ENCODE results near the gene CGREF1. TPM values are rescaled to one million over a fixed set of nuclear protein-coding genes. Genes with fewer than 3 reads are reported as not detected.
A peak's percentile ranks its signal among the peaks of the same experiment; 100 is the strongest.

Gene CGREF1
- total RNA-seq, 2 donors from 2014 or later, result not detected

- no peaks in the 10 kb centered on the region for H3K9me3 ChIP-seq (ENCODE audit: control insufficient read depth, low read length, poor library complexity, severe bottlenecking)
- Mint-ChIP-seq H3K4me3 (no peak overlapping the region), H3K4me1 (peaks cover 7% of the 10 kb centered on the region), H3K36me3 (ENCODE audit: low read depth) (no peaks in the 10 kb centered on the region), H3K27me3 (peaks cover 30% of the 10 kb centered on the region), H3K27ac (no peak overlapping the region)
- ATAC-seq, result no peak
- no peak for DNase-seq
Measured at GRCh38 chr2:27149570-27150405, 30.9 kb upstream of the CGREF1 start.

GRCh38 chr2:27148801-27149439 is 30.0 kb upstream of the CGREF1 start, which contains the start of gene TCF23:
TCF23 (plus strand) TSS chr2:27149004; CDS start chr2:27149134, 130 bp downstream.
- H3K4me1 Mint-ChIP-seq, result peaks cover 7% of the 10 kb centered on the region
- DNase-seq, result no peak
- peak within 1 kb of the TSS; percentile 65 for H3K27ac Mint-ChIP-seq
- H3K9me3 ChIP-seq (ENCODE audit: control insufficient read depth, low read length, poor library complexity, severe bottlenecking), result no peaks in the 10 kb centered on the region
- no peak for ATAC-seq
- no peak within 1 kb of the TSS for H3K4me3 Mint-ChIP-seq
- no peaks in the 10 kb centered on the region for H3K36me3 Mint-ChIP-seq (ENCODE audit: low read depth)
- H3K27me3 Mint-ChIP-seq, result peaks cover 30% of the 10 kb centered on the region

- Mint-ChIP-seq H3K4me3 (no peak overlapping the region), H3K4me1 (peaks cover 3% of the 10 kb centered on the region), H3K36me3 (ENCODE audit: low read depth) (no peaks in the 10 kb centered on the region), H3K27ac (peak overlapping the region; percentile 65), H3K27me3 (peaks cover 24% of the 10 kb centered on the region)
- H3K9me3 ChIP-seq (ENCODE audit: control insufficient read depth, low read length, poor library complexity, severe bottlenecking), result no peaks in the 10 kb centered on the region
- ATAC-seq, result no peak
- DNase-seq, result no peak
Measured at GRCh38 chr2:27147935-27148334, 29.0 kb upstream of the CGREF1 start.

- peaks cover 24% of the 10 kb centered on the region for H3K27me3 Mint-ChIP-seq
- no peaks in the 10 kb centered on the region for H3K36me3 Mint-ChIP-seq (ENCODE audit: low read depth)
- H3K4me3 Mint-ChIP-seq, result no peak overlapping the region
- peaks cover 3% of the 10 kb centered on the region for H3K4me1 Mint-ChIP-seq
- DNase-seq (no peak), ATAC-seq (no peak)
- H3K27ac Mint-ChIP-seq, result no peak overlapping the region
- no peaks in the 10 kb centered on the region for H3K9me3 ChIP-seq (ENCODE audit: control insufficient read depth, low read length, poor library complexity, severe bottlenecking)
Measured at GRCh38 chr2:27145682-27146081, 26.8 kb upstream of the CGREF1 start.

- DNase-seq, result no peak
- Mint-ChIP-seq H3K4me1 (peaks cover under 1% of the 10 kb centered on the region), H3K27ac (no peak overlapping the region), H3K4me3 (no peak overlapping the region), H3K36me3 (ENCODE audit: low read depth) (no peaks in the 10 kb centered on the region), H3K27me3 (peaks cover 22% of the 10 kb centered on the region)
- no peak for ATAC-seq
- no peaks in the 10 kb centered on the region for H3K9me3 ChIP-seq (ENCODE audit: control insufficient read depth, low read length, poor library complexity, severe bottlenecking)
Measured at GRCh38 chr2:27143285-27143684, 24.4 kb upstream of the CGREF1 start.

GRCh38 chr2:27139310-27139709 is 20.4 kb upstream of the CGREF1 start, which contains the start of gene PRR30:
PRR30 (minus strand) TSS chr2:27139410; CDS start chr2:27138329, 1,081 bp downstream.
- no peaks in the 10 kb centered on the region for H3K9me3 ChIP-seq (ENCODE audit: control insufficient read depth, low read length, poor library complexity, severe bottlenecking)
- Mint-ChIP-seq H3K36me3 (ENCODE audit: low read depth) (peaks cover 2% of the 10 kb centered on the region), H3K27me3 (peaks cover 3% of the 10 kb centered on the region), H3K4me3 (no peak within 1 kb of the TSS), H3K27ac (no peak within 1 kb of the TSS), H3K4me1 (no peaks in the 10 kb centered on the region)
- ATAC-seq (no peak), DNase-seq (no peak)

- Mint-ChIP-seq H3K4me3 (no peak overlapping the region), H3K4me1 (peaks cover 9% of the 10 kb centered on the region), H3K27me3 (no peaks in the 10 kb centered on the region), H3K27ac (no peak overlapping the region), H3K36me3 (ENCODE audit: low read depth) (peaks cover 2% of the 10 kb centered on the region)
- no peaks in the 10 kb centered on the region for H3K9me3 ChIP-seq (ENCODE audit: control insufficient read depth, low read length, poor library complexity, severe bottlenecking)
- DNase-seq (no peak), ATAC-seq (no peak)
Measured at GRCh38 chr2:27138111-27138510, 19.2 kb upstream of the CGREF1 start.

- Mint-ChIP-seq H3K27me3 (no peaks in the 10 kb centered on the region), H3K4me1 (peaks cover 14% of the 10 kb centered on the region), H3K27ac (no peak overlapping the region), H3K4me3 (no peak overlapping the region), H3K36me3 (ENCODE audit: low read depth) (peaks cover 2% of the 10 kb centered on the region)
- no peaks in the 10 kb centered on the region for H3K9me3 ChIP-seq (ENCODE audit: control insufficient read depth, low read length, poor library complexity, severe bottlenecking)
- DNase-seq (no peak), ATAC-seq (no peak)
Measured at GRCh38 chr2:27137322-27137935, 18.5 kb upstream of the CGREF1 start.

- ATAC-seq, result no peak
- Mint-ChIP-seq H3K27me3 (no peaks in the 10 kb centered on the region), H3K4me1 (peaks cover 15% of the 10 kb centered on the region), H3K36me3 (ENCODE audit: low read depth) (peaks cover 2% of the 10 kb centered on the region), H3K4me3 (no peak overlapping the region), H3K27ac (no peak overlapping the region)
- DNase-seq, result no peak
- H3K9me3 ChIP-seq (ENCODE audit: control insufficient read depth, low read length, poor library complexity, severe bottlenecking), result no peaks in the 10 kb centered on the region
Measured at GRCh38 chr2:27136751-27137150, 17.8 kb upstream of the CGREF1 start.

GRCh38 chr2:27135478-27135955 is 16.6 kb upstream of the CGREF1 start:
- Mint-ChIP-seq H3K27me3 (no peaks in the 10 kb centered on the region), H3K36me3 (ENCODE audit: low read depth) (peaks cover 2% of the 10 kb centered on the region), H3K4me3 (peak overlapping the region; percentile 72), H3K27ac (peak overlapping the region; percentile 92), H3K4me1 (peaks cover 16% of the 10 kb centered on the region)
- H3K9me3 ChIP-seq (ENCODE audit: control insufficient read depth, low read length, poor library complexity, severe bottlenecking), result no peaks in the 10 kb centered on the region
- DNase-seq, result no peak
- ATAC-seq, result no peak

GRCh38 chr2:27134781-27135477 is 16.0 kb upstream of the CGREF1 start:
- H3K4me3 Mint-ChIP-seq, result peak overlapping the region; percentile 96
- H3K27me3 Mint-ChIP-seq, result no peaks in the 10 kb centered on the region
- no peaks in the 10 kb centered on the region for H3K9me3 ChIP-seq (ENCODE audit: control insufficient read depth, low read length, poor library complexity, severe bottlenecking)
- DNase-seq, result no peak
- ATAC-seq, result no peak
- peaks cover 2% of the 10 kb centered on the region for H3K36me3 Mint-ChIP-seq (ENCODE audit: low read depth)
- H3K27ac Mint-ChIP-seq, result peak overlapping the region; percentile 92
- peaks cover 16% of the 10 kb centered on the region for H3K4me1 Mint-ChIP-seq

- Mint-ChIP-seq H3K4me1 (peaks cover 16% of the 10 kb centered on the region), H3K36me3 (ENCODE audit: low read depth) (peaks cover 2% of the 10 kb centered on the region), H3K27ac (peak within 1 kb of the TSS; percentile 92), H3K4me3 (peak within 1 kb of the TSS; percentile 96), H3K27me3 (no peaks in the 10 kb centered on the region)
- DNase-seq, result peak; percentile 97 to 99 (median 99)
- H3K9me3 ChIP-seq (ENCODE audit: control insufficient read depth, low read length, poor library complexity, severe bottlenecking), result no peaks in the 10 kb centered on the region
- peak; percentile 99 for ATAC-seq
Measured at GRCh38 chr2:27133905-27134780, 15.2 kb upstream of the CGREF1 start, which contains the start of gene PREB. PREB (minus strand) TSS chr2:27134636; CDS start chr2:27134421, 215 bp downstream.

Measured in T-helper 17 cell (primary cell).